Occipital lobe (tissue), 2 donors: ENCODE results near the gene ANKRD24. TPM values are rescaled to one million over a fixed set of nuclear protein-coding genes. Genes with fewer than 3 reads are reported as not detected.
"Not testable (repeated sequence)": the region's sequence is repeated elsewhere in the genome, so short reads cannot be mapped to it uniquely, and the experiment has no call there.

ENCODE experiments used
- DNase-seq: peaks from one replicate; lab custom pipeline; 2025; lab: John Stamatoyannopoulos, UW
- total RNA-seq: library from RNA; depleted of rRNA; stranded (reverse); fragments of >200 nt; gene quantifications from one replicate; pipeline ENCODE4 v1.2.3, GENCODE V29; 2014

The ANKRD24 gene
- total RNA-seq, 1 donor from 2014 or later = 16.4 TPM

GRCh38 chr19:4267901-4268815, 85.7 kb downstream of the ANKRD24 start:
- DNase-seq = no peak

DNA sequence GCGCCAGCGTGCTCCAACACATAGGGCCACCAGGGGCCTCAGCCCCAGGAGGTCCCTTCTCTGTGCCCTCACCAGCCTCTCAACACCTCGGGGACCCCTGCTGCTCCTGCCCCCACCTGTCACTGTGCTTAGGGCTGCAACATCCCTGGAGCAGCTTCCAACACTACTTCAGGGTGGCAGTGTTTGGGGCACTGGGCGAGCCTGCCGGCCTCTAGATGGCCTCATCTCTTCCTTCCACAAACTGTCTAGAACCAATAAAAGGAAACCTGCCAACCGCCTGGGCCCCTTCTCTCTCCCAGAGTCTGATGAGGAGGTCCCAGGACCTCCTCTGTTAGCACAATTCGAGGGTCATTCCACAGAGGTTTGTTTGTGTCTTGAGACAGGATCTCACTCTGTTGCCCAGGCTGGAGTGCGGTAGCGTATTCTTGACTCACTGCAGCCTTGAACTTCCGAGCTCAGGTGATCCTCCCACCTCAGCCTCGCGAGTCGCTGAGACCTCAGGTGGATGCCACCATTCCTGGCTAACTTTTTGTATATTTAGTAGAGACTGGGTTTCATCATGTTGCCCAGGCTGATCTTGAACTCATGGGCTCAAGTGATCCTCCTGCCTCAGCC, 86.4 kb downstream of the ANKRD24 start:
- no peak for DNase-seq

- no peak for DNase-seq
Observed at GRCh38 chr19:4272894-4273293, 90.4 kb downstream of the ANKRD24 start.

DNA sequence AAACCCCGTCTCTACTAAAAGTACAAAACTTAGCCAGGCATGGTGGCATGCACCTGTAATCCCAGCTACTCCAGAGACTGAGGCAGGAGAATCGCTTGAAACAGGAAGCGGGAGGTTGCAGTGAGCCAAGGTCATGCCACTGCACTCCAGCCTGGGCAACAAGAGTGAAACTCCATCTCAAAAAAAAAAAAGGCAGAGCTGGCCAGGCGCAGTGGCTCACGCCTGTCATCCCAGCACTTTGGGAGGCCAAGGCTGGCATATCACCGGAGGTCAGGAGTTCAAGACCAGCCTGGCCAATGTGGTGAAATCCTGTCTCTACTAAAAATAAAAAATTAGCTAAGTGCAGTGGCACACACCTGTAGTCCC, 91.8 kb downstream of the ANKRD24 start:
- not testable (repeated sequence) for DNase-seq

Other genes with a start within 250 kb of the ANKRD24 start
- not detected for gene NMRK2, start 249.6 kb upstream of the ANKRD24 start, total RNA-seq
- 51.3 TPM for gene DAPK3, start 211.6 kb upstream of the ANKRD24 start, total RNA-seq
- gene EEF2, start 197.2 kb upstream of the ANKRD24 start, total RNA-seq = 2,019 TPM
- gene PIAS4, start 175.0 kb upstream of the ANKRD24 start, total RNA-seq = 22.5 TPM
- gene ZBTB7A, start 115.8 kb upstream of the ANKRD24 start, total RNA-seq = 2.0 TPM
- gene MAP2K2, start 58.6 kb upstream of the ANKRD24 start, total RNA-seq = 61.3 TPM
- gene CREB3L3, start 29.1 kb upstream of the ANKRD24 start, total RNA-seq = not detected
- gene SIRT6, start 126 bp upstream of the ANKRD24 start, total RNA-seq = 8.7 TPM
- 0.47 TPM for gene EBI3, start 46.8 kb downstream of the ANKRD24 start, total RNA-seq
- 16.2 TPM for gene YJU2, start 64.4 kb downstream of the ANKRD24 start, total RNA-seq
- gene SHD, start 96.6 kb downstream of the ANKRD24 start, total RNA-seq = 0.94 TPM
- gene TMIGD2, start 119.7 kb downstream of the ANKRD24 start, total RNA-seq = 2.7 TPM
- gene FSD1, start 121.9 kb downstream of the ANKRD24 start, total RNA-seq = 28.4 TPM
- gene STAP2, start 156.1 kb downstream of the ANKRD24 start, total RNA-seq = 2.8 TPM
- gene MPND, start 160.9 kb downstream of the ANKRD24 start, total RNA-seq = 11.5 TPM
- 15.3 TPM for gene SH3GL1, start 217.9 kb downstream of the ANKRD24 start, total RNA-seq
- 6.2 TPM for gene CHAF1A, start 220.0 kb downstream of the ANKRD24 start, total RNA-seq